Measurements from ENCODE around the gene WIZ. TPM values are rescaled to one million over a fixed set of nuclear protein-coding genes. Genes with fewer than 3 reads are reported as not detected.

Gene WIZ
- total RNA-seq, 1 donor from 2014 or later = 106 TPM

DNA sequence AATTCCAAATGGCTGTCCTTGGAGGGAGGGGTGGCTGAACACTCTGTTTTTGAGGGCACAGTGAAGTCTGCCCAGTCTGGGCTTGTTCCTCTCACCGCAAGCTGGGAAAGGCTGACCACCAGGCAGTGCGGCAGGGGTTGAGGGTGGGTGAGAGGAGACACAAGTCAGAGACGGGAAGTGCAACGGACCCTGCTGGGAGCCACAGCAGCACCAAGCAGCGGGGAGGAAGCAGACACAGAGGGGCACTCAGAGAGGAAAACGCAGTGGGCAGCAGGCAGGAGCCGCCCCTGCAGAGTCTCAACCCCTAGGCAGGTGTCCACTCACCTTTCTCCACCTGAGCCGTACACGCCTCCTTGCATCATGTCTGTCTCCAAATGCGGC is 46.6 kb downstream of the WIZ start:
- H3K4me3 Mint-ChIP-seq (ENCODE audit: unreplicated experiment) = peak overlapping the region; percentile 75
- TF ChIP-seq, protein P1, sequence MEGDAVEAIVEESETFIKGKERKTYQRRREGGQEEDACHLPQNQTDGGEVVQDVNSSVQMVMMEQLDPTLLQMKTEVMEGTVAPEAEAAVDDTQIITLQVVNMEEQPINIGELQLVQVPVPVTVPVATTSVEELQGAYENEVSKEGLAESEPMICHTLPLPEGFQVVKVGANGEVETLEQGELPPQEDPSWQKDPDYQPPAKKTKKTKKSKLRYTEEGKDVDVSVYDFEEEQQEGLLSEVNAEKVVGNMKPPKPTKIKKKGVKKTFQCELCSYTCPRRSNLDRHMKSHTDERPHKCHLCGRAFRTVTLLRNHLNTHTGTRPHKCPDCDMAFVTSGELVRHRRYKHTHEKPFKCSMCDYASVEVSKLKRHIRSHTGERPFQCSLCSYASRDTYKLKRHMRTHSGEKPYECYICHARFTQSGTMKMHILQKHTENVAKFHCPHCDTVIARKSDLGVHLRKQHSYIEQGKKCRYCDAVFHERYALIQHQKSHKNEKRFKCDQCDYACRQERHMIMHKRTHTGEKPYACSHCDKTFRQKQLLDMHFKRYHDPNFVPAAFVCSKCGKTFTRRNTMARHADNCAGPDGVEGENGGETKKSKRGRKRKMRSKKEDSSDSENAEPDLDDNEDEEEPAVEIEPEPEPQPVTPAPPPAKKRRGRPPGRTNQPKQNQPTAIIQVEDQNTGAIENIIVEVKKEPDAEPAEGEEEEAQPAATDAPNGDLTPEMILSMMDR (IDR thresholded peaks at IDR 0.05; ENCODE audit: partially characterized antibody, unreplicated experiment) = no peak
- H3K9me3 Mint-ChIP-seq (ENCODE audit: unreplicated experiment) = peaks cover 9% of the 10 kb centered on the region
- no peaks in the 10 kb centered on the region for H3K36me3 Mint-ChIP-seq (ENCODE audit: unreplicated experiment)
- no peak for DNase-seq
- H3K4me1 Mint-ChIP-seq (ENCODE audit: low read depth, unreplicated experiment) = peaks cover 44% of the 10 kb centered on the region
- peak overlapping the region; percentile 85 for H3K27ac Mint-ChIP-seq (ENCODE audit: unreplicated experiment)
- peaks cover 14% of the 10 kb centered on the region for H3K27me3 Mint-ChIP-seq (ENCODE audit: unreplicated experiment)

DNA sequence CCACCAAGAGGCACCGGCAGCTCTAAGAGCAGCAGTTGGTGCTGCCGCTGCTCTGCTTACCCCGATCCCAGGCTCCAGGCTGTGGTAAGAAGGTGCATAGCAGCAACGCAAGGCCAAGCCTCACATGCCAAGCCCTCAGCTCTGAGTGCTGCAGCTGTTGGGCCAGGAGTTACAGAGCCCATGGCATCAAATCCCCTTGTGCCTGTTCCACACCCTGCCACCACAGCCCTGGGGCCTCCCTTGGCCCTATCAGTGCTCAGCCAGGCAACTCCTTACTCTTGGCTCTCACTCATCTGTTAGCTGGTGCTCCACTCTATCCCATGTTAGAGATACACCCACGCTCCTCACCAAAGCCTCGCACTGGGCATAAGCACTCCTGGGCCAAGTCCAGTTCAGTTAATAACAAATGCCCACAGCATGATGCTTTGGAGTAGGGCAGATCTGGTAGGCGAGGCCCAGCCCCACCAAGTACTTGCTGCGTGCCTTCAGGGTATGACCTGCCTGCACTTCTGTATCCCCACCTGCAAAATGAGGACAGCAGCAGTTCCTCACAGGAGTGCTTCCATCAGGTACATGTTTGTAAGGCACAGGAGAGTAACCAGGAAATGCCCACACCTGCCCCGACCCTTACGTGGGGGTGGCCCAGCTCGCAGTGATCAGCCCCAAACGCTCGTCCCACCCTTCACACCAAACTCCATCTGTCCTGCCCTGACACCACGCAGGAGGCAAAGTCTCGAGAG is 47.2 kb downstream of the WIZ start:
- TF ChIP-seq, protein P1 (IDR thresholded peaks at IDR 0.05; ENCODE audit: partially characterized antibody, unreplicated experiment) = no peak
- DNase-seq = no peak
- Mint-ChIP-seq H3K27me3 (ENCODE audit: unreplicated experiment) (peaks cover 14% of the 10 kb centered on the region), H3K9me3 (ENCODE audit: unreplicated experiment) (peaks cover 10% of the 10 kb centered on the region), H3K4me1 (ENCODE audit: low read depth, unreplicated experiment) (peaks cover 46% of the 10 kb centered on the region), H3K27ac (ENCODE audit: unreplicated experiment) (peak overlapping the region; percentile 81), H3K4me3 (ENCODE audit: unreplicated experiment) (peak overlapping the region; percentile 75), H3K36me3 (ENCODE audit: unreplicated experiment) (peaks cover under 1% of the 10 kb centered on the region)

DNA sequence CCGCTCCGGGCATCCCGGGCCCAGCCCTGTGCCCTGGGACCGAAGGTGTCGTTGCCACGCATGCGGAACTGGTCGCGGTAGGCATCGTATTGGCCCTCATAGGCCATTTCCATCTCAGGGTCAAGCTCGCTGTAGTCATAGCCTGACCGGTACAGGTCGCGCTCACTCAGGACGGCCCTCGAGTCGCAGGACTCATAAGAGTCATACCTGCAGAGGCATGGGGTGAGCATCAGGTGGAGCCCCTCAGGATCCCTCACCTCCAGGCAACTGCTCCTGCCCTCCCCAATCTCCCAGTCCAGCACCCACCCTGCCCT is 48.4 kb downstream of the WIZ start:
- Mint-ChIP-seq H3K27me3 (ENCODE audit: unreplicated experiment) (peaks cover 20% of the 10 kb centered on the region), H3K4me1 (ENCODE audit: low read depth, unreplicated experiment) (peaks cover 46% of the 10 kb centered on the region), H3K4me3 (ENCODE audit: unreplicated experiment) (no peak overlapping the region), H3K36me3 (ENCODE audit: unreplicated experiment) (peaks cover 12% of the 10 kb centered on the region), H3K9me3 (ENCODE audit: unreplicated experiment) (peaks cover 22% of the 10 kb centered on the region), H3K27ac (ENCODE audit: unreplicated experiment) (peak overlapping the region; percentile 23)
- DNase-seq = no peak
- TF ChIP-seq, protein P1 (IDR thresholded peaks at IDR 0.05; ENCODE audit: partially characterized antibody, unreplicated experiment) = no peak

DNA sequence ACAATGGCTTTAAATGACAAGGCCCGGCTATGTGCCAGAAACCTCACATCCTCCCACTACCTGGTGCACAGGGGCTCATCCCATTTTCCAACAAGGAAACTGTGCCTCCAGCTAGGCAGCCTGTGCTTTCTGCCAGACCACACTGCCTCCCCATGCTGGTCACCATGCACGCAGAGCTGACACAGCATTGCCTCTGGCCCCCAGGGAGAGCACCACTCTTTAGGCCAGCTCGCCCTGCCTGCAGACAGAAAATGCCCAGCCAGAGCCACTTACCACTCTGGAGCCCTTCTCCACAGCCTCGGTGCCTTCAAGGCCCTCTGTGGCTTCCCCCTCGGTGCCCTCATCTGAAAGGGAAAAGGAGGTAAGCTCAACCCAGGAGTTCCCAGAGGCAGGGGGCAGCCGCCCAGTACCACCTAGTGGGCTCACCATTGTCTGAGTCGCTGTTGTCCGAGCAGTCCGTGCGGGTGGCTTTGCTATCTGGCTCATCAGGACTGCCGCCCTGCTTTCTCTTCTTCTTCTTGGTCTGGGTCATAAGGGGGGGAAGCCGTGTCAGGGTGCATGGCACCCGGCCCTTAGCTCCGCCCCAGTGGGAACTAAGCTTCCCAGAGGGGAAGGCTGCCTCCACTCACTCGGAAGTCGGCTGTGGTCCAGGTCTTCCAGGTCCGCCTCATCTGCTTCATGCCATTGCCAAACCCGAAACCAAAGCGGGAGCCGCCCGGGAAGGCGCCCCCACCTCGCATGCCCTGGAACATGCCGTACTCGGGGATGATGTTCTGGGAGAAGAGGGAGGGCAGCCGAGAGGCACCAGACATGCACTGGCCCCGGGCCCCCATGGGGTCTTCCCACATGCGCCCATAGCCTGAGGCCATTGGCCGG is 49.0 kb downstream of the WIZ start:
- peak; percentile 47 for DNase-seq
- peaks cover 43% of the 10 kb centered on the region for H3K4me1 Mint-ChIP-seq (ENCODE audit: low read depth, unreplicated experiment)
- H3K4me3 Mint-ChIP-seq (ENCODE audit: unreplicated experiment) = no peak overlapping the region
- TF ChIP-seq, protein P1 (IDR thresholded peaks at IDR 0.05; ENCODE audit: partially characterized antibody, unreplicated experiment) = no peak
- H3K36me3 Mint-ChIP-seq (ENCODE audit: unreplicated experiment) = peaks cover 17% of the 10 kb centered on the region
- H3K27ac Mint-ChIP-seq (ENCODE audit: unreplicated experiment) = peak overlapping the region; percentile 38
- H3K9me3 Mint-ChIP-seq (ENCODE audit: unreplicated experiment) = peaks cover 24% of the 10 kb centered on the region
- H3K27me3 Mint-ChIP-seq (ENCODE audit: unreplicated experiment) = peaks cover 22% of the 10 kb centered on the region

DNA sequence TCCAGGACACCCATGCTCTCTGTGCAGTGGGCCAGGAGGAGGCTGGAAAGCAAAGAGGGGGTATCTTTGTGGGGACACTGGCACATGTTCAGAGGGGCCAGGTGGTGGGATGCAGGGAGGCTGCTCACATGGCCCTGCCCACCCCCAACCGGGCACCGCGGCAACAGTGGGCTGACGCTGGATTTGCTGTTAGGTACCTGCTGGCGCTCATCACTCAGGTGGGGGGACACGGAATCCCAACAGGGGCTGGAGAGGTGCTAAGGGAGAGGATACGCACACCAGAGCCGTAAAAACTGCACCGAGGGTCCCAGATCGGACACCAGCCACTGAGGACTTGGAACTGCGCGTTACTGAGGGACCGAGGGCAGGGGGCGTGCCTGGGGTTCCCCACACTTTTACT is 50.1 kb downstream of the WIZ start:
- H3K27me3 Mint-ChIP-seq (ENCODE audit: unreplicated experiment) = peaks cover 22% of the 10 kb centered on the region
- no peak overlapping the region for H3K4me3 Mint-ChIP-seq (ENCODE audit: unreplicated experiment)
- H3K9me3 Mint-ChIP-seq (ENCODE audit: unreplicated experiment) = peaks cover 24% of the 10 kb centered on the region
- H3K27ac Mint-ChIP-seq (ENCODE audit: unreplicated experiment) = peak overlapping the region; percentile 68
- H3K36me3 Mint-ChIP-seq (ENCODE audit: unreplicated experiment) = peaks cover 17% of the 10 kb centered on the region
- no peak for DNase-seq
- TF ChIP-seq, protein P1 (IDR thresholded peaks at IDR 0.05; ENCODE audit: partially characterized antibody, unreplicated experiment) = no peak
- peaks cover 38% of the 10 kb centered on the region for H3K4me1 Mint-ChIP-seq (ENCODE audit: low read depth, unreplicated experiment)

Data from glutamatergic neuron (in vitro differentiated cells).